Ascending aorta (tissue), 2 donors: Measurements from ENCODE around the gene RING1. TPM values are rescaled to one million over a fixed set of nuclear protein-coding genes. Genes with fewer than 3 reads are reported as not detected.

Source experiments
- DNase-seq, 2 donors: peaks; one replicate each; pipeline ENCODE4 v3.0.0-alpha.2; 2019; ENCODE audit warnings: low spot score in 2 of 2
- H3K27ac ChIP-seq, 2 donors: fragments of 200-600 bp; sonication (generic); one replicate each; pipeline ENCODE4 v1.5.1; 2016 to 2017; ENCODE audit warnings: mild to moderate bottlenecking in 1 of 2
- H3K27me3 ChIP-seq: fragments of 200-600 bp; sonication (generic); one replicate; pipeline ENCODE4 v1.5.1; 2017
- H3K36me3 ChIP-seq, 2 donors: fragments of 200-600 bp; sonication (generic); one replicate each; pipeline ENCODE4 v1.5.1; 2016
- H3K4me1 ChIP-seq, 2 donors: fragments of 200-600 bp; sonication (generic); one replicate each; pipeline ENCODE4 v1.5.1; 2016 to 2017; ENCODE audit warnings: mild to moderate bottlenecking in 1 of 2
- H3K4me3 ChIP-seq, 2 donors: fragments of 200-600 bp; sonication (generic); one replicate each; pipeline ENCODE4 v1.5.1; 2016 to 2017; ENCODE audit warnings: mild to moderate bottlenecking in 1 of 2
- H3K9me3 ChIP-seq, 2 donors: fragments of 200-600 bp; sonication (generic); one replicate each; pipeline ENCODE4 v1.5.1; 2016
- CTCF ChIP-seq, 3 experiments: fragments of 200-600 bp in 2 of 3; fragments of 450-650 bp in 1 of 3; sonication (generic) in 2 of 3; IDR thresholded peaks; one replicate each; pipeline ENCODE4 v1.5.1; 2016 to 2019; ENCODE audit warnings: antibody characterized with exemption in 3 of 3, mild to moderate bottlenecking in 1 of 3, moderate library complexity in 1 of 3
- intact Hi-C: fragments of 100-400 bp; cut with DNase I; formaldehyde crosslinking; loops from one replicate; pipeline ENCODE4 v1.15.1; 2023
- total RNA-seq: library from RNA; depleted of rRNA; stranded (reverse); fragments of >200 nt; gene quantifications from one replicate; pipeline ENCODE4 v1.1.0, GENCODE V29; 2016

RING1 gene
- total RNA-seq, 1 donor from 2014 or later, result 28.5 TPM

GRCh38 chr6:33247977-33248642, 39.8 kb downstream of the RING1 start:
- Histone ChIP-seq H3K4me3 (peak overlapping the region; percentile 69), H3K36me3 (peaks cover 0 to 7% of the 10 kb centered on the region in 2 donors), H3K4me1 (peaks cover 4 to 23% of the 10 kb centered on the region in 2 donors), H3K27me3 (no peaks in the 10 kb centered on the region), H3K9me3 (no peaks in the 10 kb centered on the region), H3K27ac (peak overlapping the region; percentile 90 to 93)
- peak; percentile 93 to 99 (median 95) for TF ChIP-seq CTCF (IDR thresholded peaks at IDR 0.05)
- DNase-seq, result peak; percentile 59 to 93
- intact Hi-C loops, result loop anchor here (1.0 to 5.0 kb wide), 6 partner anchors 87 to 406 kb away; partner anchors contain the start of gene PSMB8

- Histone ChIP-seq H3K4me3 (peak overlapping the region; percentile 69), H3K4me1 (peaks cover 4 to 23% of the 10 kb centered on the region in 2 donors), H3K27ac (peak overlapping the region; percentile 90 to 93), H3K9me3 (no peaks in the 10 kb centered on the region), H3K36me3 (peaks cover 0 to 7% of the 10 kb centered on the region in 2 donors), H3K27me3 (no peaks in the 10 kb centered on the region)
- intact Hi-C loops, result loop anchor here (1.0 to 5.0 kb wide), 6 partner anchors 87 to 406 kb away; partner anchors contain the start of gene PSMB8
- DNase-seq, result no peak
- no peak for TF ChIP-seq CTCF (IDR thresholded peaks at IDR 0.05)
Observed at GRCh38 chr6:33248643-33248931, 40.3 kb downstream of the RING1 start.

GRCh38 chr6:33248932-33249731, 40.8 kb downstream of the RING1 start:
- TF ChIP-seq CTCF (IDR thresholded peaks at IDR 0.05), result no peak
- Histone ChIP-seq H3K27me3 (no peaks in the 10 kb centered on the region), H3K36me3 (peaks cover 0 to 7% of the 10 kb centered on the region in 2 donors), H3K4me3 (peak overlapping the region; percentile 69), H3K27ac (peak overlapping the region; percentile 93 to 94), H3K4me1 (peaks cover 4 to 23% of the 10 kb centered on the region in 2 donors), H3K9me3 (no peaks in the 10 kb centered on the region)
- DNase-seq, result peak; percentile 97 to 99
- intact Hi-C loops, result loop anchor here (1.0 to 5.0 kb wide), 9 partner anchors 22 to 407 kb away; partner anchors contain the start of genes PSMB8, RING1, RXRB and SLC39A7

GRCh38 chr6:33249732-33250630, 41.7 kb downstream of the RING1 start:
- H3K27me3 ChIP-seq, result no peaks in the 10 kb centered on the region
- H3K27ac ChIP-seq, result peak overlapping the region; percentile 93 to 94
- peaks cover 0 to 7% of the 10 kb centered on the region in 2 donors for H3K36me3 ChIP-seq
- DNase-seq, result peak in 1 of 2 donors; percentile 62
- intact Hi-C loops, result loop anchor here (1.0 to 5.0 kb wide), 7 partner anchors 21 to 408 kb away; partner anchors contain the start of genes PSMB8, RING1, RXRB and SLC39A7
- TF ChIP-seq CTCF (IDR thresholded peaks at IDR 0.05), result no peak
- peak overlapping the region; percentile 69 for H3K4me3 ChIP-seq
- H3K9me3 ChIP-seq, result no peaks in the 10 kb centered on the region
- peaks cover 4 to 23% of the 10 kb centered on the region in 2 donors for H3K4me1 ChIP-seq

GRCh38 chr6:33250731-33251130, 42.4 kb downstream of the RING1 start:
- intact Hi-C loops, result no loop called here
- Histone ChIP-seq H3K4me3 (peak overlapping the region; percentile 69), H3K27ac (peak overlapping the region; percentile 93 to 94), H3K36me3 (peaks cover 0 to 7% of the 10 kb centered on the region in 2 donors), H3K4me1 (peaks cover 4 to 23% of the 10 kb centered on the region in 2 donors), H3K27me3 (no peaks in the 10 kb centered on the region), H3K9me3 (no peaks in the 10 kb centered on the region)
- TF ChIP-seq CTCF (IDR thresholded peaks at IDR 0.05), result no peak
- DNase-seq, result peak in 1 of 2 donors; percentile 58
